Umbilical cord (tissue), 2 donors: ENCODE measurements around the gene LMNA. TPM values are rescaled to one million over a fixed set of nuclear protein-coding genes. Genes with fewer than 3 reads are reported as not detected.
"Not testable (repeated sequence)": the region's sequence is repeated elsewhere in the genome, so short reads cannot be mapped to it uniquely, and the experiment has no call there.

Source experiments
- DNase-seq: peaks from one replicate; pipeline ENCODE4 v3.0.0-alpha.2; 2015; ENCODE audit warnings: low spot score
- total RNA-seq: library from RNA; depleted of rRNA; stranded (reverse); fragments of >200 nt; gene quantifications from one replicate; pipeline ENCODE4 v1.2.3, GENCODE V29; 2014; ENCODE audit warnings: low replicate concordance; ENCODE audit not compliant: insufficient read depth

The LMNA gene
- 422 TPM for total RNA-seq

DNA sequence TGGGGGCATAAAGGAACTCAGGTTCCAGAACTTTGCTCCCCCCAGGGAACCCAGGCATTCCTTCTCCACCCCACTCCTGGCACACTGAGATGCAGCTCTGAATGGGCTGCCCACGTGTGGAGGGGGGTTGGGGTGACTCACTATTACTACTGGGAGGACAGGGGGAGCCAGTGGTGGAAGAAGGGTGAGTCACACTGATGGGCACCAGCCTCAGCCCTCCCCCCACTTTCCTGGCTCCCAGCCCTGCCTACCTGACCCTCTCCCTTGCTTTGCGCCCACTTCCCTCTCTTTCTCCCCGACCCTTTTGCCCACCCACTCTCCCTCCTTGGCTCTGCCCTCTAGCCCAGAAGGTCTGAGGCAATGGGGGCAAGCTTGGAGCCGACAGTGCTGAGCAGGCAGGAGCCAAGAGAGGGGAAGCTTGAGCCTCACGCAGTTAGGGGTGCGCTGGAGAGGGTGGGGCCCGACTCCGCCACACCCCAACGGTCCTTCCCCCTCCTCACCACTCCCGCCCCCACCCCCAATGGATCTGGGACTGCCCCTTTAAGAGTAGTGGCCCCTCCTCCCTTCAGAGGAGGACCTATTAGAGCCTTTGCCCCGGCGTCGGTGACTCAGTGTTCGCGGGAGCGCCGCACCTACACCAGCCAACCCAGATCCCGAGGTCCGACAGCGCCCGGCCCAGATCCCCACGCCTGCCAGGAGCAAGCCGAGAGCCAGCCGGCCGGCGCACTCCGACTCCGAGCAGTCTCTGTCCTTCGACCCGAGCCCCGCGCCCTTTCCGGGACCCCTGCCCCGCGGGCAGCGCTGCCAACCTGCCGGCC, at the start of gene LMNA:
Gene LMNA, plus strand, starts transcription at position 611 of the 818 bp plus-strand sequence. CDS start 208 bp downstream, outside the sequence.
- DNase-seq = peak; percentile 95

DNA sequence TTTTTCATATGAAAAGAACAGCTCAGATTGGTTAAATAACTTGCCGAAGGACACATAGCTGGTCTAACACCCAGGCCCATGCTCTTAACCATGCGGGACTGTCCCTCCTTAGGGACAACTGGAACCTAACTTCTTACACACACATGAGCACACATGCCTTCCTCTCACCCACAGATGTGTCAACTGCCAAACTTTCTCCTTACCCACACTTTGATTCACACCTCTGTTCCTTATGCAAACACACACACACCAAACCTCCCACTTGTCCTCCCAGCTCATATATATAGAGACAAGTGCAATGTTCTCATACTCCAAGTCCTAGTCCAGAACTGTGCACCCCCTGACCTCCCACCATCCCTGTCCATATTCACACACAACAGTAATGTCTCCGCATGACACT, 49.3 kb upstream of the LMNA start:
- DNase-seq = no peak

DNA sequence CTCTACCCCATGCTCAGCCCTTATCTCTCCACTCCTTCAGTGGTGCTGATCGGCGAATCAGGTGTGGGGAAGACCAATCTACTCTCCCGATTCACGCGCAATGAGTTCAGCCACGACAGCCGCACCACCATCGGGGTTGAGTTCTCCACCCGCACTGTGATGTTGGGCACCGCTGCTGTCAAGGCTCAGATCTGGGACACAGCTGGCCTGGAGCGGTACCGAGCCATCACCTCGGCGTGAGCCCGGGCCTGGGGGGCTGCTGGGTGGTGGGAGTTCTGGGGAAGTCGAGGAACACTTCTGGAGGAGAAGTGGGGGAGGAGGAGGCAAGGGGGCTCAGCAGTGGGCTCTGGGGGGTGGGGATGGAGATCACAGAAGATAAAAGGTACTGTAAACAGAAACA, 48.6 kb upstream of the LMNA start:
- DNase-seq = no peak

DNA sequence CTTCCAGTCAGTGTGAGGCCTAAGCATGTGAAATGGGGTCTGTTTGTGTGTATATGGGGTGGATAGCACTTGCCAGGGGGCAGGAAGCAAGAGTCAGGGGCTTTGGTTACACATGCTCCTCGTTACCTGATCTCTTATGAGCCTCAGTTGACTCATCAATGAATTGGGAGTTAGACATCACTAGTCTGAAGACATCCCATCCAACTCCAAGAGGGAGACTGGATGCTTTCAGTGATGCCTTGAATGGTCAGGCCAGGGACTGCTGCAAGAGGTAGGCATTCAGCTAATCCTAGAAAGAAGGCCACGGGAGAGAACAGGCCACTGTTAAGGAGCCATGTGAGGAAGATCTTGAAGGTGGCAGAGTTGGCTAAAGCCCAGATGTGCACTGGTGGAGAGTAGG, 47.2 kb upstream of the LMNA start:
- no peak for DNase-seq

DNA sequence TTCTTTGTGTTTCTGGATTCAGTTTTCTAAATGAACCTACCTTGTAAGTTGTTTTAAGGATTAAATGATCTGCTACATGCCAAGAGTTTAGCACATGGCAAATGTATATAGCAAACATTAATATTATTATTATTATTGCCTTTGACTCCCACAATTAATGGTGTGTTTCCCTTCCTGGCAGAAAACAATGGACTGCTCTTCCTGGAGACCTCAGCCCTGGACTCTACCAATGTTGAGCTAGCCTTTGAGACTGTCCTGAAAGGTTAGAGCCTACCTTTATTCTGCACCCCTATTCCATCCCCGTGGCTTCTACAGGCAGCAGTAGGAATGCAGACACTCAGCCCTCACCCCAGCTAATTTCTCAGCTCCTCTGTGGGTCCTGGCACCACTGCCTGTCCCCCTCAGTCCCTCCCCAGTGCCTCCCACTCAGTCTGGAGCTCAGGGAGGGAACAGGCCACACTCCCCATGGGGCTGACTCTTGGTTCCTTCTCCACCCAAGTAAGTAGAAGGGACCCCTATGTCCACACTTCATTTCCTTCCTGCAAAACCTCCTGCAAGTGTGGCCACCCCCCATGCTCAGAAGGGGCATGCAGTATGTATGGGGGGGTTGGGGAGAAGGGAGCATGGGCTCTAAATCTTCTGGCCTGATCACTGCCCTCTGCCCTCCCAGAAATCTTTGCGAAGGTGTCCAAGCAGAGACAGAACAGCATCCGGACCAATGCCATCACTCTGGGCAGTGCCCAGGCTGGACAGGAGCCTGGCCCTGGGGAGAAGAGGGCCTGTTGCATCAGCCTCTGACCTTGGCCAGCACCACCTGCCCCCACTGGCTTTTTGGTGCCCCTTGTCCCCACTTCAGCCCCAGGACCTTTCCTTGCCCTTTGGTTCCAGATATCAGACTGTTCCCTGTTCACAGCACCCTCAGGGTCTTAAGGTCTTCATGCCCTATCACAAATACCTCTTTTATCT, 44.7 kb upstream of the LMNA start:
- no peak for DNase-seq

DNA sequence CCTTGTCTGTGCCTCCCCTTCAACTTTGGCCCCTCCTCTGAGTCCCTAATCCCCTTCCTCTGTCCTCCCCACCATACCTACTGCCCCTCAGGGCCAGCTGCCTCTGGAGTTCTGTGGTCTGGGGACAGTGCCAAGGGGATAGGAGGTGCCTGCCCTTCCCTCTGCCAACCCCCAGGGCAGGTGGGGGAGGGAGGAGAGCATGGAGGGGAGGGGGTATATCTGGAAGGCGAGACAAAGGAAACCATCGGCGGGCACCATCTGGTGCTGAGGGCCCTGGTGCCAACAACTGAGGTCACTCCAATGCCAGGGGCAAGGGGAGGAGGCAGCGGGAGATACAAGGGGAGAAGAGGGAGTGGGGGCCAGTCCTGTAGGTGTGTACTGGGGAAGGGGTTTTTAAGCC, 44.0 kb upstream of the LMNA start:
- DNase-seq = no peak

DNA sequence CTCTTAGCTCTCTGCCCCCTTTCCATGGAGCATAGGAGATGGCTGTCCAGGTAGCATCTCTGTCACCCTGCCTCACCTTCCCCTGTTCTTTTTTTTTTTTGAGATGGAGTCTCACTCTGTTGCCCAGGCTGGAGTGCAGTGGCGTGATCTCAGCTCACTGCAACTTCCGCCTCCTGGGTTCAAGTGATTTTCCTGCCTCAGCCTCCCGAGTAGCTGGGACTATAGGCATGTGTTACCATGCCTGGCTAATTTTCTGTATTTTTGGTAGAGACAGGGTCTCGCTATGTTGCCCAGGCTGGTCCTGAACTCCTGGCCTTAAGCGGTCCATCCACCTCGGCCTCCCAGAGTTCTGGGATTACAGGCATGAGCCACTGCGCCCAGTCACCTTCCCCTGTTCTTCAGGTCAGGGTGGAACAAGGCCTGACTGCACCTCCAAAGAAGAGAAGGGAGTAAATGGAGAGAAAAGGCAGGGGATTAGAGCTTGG, 43.1 kb upstream of the LMNA start:
- not testable (repeated sequence) for DNase-seq

DNA sequence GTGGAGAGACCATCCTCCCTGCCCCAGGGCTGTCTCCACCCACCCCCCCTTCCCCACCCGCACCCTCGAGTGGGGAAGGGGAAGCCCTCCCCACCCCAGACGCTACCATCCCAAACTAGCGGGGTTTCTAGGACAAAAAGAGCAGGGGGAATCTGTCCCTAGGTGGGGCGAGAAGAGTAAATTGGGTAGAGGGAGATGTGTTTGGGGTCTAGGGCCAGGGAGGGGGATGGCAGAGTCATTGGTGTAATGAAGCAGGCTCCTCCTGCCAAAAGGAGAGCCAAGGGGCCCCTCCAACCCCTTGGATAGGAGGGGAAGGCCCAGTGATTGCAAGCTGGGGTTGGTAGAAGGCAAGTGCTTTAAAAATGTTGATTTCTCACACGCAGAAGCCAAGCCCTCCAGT, 42.3 kb upstream of the LMNA start:
- no peak for DNase-seq

DNA sequence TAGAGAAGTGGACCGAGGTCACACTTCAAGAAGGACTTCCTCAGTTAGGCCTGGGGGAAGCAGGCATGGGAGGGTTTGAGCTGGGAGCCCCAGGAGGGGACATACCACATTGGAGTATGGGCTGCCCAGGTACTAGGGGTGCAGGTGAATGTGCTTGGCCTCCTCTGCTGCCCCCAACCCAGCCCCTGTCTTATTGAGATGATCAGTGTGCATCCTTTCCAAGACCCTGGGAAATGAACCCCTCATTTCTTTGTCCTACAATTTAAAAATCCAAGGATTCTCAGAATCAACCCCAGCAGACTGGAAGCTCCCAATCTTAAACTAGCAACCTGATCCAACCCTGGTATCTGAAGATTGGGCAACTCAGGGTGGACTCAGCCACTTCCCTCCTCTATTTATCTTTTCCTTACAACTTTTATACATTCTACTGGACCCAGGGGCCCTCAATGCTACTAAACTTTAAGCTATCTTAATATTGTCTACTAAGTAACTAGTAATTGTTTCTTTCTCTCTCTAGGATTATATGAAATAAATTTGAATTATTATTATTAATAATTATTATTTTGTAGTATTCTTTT, 41.3 kb upstream of the LMNA start:
- no peak for DNase-seq

DNA sequence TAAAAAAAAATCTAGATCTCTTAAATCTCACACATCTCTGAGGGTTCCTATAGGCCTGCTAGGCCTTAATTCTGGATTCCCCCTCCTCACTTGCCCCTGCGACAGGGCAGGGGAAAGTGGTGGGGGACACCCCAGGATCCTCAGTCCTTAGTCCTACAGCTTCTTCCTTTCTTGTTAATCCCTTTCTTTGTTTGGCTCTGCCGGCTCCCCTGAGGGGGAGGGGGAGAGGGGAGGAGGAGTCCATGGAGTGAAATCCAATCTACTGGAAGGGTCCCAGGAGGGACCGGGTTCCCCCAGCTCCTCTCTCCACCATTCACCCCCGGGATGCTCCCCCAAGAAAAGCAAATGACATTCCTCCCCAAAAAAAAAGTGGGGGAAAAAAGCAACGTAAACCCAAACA, 40.8 kb upstream of the LMNA start:
- DNase-seq = no peak

DNA sequence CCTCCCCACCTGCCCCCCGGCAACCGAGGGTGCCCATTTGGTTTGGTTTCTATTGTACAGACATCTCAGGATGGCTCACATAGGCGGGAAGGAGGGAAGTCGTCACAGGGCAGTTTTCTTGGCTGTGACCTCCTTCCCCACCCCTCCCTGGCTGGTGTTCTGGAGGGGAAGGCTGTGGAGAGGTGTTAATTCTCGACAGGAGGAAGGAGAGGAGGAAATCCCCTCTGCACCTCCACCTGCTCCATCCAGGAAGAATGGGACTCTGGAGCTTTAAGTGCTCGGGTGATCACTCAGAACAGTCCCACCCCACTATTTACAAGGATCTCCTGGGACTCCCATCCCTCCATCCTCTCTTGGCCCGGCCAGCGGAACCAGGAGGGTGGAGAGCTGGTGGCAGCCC, 39.9 kb upstream of the LMNA start:
- DNase-seq = no peak

DNA sequence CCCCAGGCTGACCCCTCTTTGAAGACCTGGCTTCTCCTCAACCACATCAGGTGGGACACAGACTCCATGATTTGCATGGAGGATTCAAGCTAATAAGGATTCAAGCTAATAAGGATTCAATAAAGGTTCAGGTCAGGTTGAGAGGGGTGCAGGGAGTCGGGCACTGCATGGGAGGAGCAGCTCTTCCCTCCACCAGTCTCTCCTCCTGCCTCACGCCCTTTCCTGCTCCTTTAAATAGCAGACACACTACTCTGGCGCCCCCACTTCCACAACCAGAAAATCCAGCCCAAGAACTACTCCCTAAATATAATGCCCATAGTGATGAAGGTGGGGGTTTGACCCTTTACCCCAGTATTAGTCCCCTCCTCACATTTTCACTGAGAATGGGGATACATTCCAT, 39.3 kb upstream of the LMNA start:
- DNase-seq = no peak

DNA sequence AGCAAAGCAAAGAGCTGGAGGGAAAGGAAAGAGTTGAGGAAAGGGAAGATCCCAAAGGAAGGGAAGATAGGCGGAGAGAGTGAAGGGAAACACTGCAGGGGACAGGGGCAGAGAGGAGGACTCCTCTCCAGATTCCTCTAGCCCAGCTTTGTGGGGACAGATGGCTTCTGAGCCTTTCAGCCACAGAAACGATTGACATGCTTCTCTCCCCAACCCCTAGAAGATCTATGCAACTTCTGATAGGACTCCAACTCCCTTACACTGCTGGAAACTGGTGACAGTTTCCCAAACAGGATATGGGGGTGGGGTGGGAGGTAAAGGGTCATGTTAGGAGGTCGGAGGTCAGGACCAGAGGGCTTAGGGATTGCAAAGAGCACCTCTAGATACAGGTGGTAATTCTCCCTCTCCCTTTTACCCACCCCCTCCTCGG, 38.7 kb upstream of the LMNA start:
- no peak for DNase-seq

DNA sequence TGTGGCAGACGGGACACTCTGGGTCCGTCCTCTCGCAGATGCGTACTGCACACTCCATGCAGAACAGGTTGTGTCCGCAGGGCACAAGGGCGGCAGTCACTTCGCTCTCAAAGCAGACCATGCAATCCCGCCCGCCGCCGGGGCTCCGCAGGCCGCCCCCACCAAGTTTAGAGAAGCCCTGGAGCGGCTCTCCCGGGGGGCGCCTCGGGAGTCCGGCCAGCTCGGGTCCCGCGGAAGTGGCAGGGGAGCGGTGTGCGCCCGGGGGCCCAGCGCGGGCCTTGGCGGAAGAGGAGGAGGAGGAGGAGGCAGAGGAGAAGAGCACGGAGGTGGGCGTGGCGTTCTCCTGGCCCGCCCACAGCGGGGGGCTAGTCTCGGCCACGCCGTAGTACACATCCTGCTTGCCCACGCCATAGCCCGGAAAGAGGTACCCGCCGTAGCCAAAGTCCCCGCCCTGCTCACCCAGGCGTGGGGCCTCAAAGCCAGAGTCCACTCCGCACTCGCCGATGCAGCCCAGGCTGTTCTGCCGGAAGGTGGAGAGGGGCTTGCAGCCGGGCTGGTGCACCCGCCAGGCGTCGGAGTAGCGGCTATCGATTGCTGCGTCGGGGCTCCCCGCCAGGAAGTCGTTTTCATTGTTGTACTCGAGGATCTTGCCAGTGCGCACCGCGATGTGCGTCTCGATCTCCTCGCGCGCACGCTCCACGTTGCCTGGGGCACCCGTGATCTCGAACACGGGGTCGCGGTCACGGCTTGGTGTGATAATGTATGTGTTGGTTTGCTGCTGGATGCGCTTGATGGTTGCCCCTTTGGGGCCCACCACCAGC, 37.7 kb upstream of the LMNA start:
- DNase-seq = no peak

DNA sequence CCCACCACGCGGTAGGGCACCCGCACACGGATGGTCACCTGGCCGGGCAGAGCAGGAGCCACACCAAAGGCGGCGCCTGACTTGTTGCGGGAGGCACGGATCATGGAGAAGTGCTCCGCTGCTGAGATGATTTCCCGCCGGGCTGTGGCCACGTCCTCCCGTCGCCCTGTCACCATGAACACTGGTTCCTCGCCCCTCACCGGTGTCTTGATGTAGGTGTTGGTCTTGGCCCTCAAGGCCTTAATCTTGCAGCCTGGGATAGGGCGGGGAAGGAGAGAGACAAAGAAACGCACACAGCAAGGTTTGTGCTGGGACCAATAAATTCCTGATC, 37.1 kb upstream of the LMNA start:
- no peak for DNase-seq

DNA sequence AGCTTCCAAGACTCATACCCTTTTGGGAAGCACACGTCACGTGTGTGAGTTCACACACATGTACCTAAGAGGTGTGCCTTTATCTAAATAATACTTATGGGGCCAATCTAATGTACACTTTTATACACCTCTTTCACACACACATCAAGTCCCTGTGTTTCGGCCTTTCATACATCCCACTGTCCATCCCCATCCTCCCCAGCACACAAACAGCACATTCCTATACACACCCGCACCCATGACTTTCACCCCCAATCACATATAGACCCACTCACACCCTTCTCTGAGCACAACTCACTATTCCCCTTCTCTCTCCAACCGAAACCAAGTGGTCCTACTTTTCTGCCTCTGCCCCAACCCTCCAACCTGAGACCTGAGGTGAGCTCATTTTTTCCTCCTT, 35.8 kb upstream of the LMNA start:
- no peak for DNase-seq

DNA sequence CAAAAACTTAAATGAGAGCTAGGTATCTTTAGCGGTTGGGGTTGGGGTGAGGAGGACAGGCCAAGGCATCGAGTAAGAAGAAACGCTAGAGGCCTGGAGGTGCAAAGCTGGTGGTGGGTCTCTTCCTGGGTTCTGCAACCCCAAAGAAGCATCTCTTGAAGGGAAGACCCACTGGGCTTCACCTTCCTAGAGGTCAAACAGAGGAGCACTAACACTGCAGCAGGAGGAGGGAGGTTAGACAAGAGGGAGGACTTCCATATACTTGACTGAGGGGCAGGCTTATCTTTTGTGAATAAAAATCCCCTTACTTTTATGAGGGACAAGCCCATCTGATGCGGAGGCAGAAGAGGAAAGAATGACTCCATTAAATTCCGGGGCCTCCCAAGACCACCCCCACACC, 34.7 kb upstream of the LMNA start:
- no peak for DNase-seq

DNA sequence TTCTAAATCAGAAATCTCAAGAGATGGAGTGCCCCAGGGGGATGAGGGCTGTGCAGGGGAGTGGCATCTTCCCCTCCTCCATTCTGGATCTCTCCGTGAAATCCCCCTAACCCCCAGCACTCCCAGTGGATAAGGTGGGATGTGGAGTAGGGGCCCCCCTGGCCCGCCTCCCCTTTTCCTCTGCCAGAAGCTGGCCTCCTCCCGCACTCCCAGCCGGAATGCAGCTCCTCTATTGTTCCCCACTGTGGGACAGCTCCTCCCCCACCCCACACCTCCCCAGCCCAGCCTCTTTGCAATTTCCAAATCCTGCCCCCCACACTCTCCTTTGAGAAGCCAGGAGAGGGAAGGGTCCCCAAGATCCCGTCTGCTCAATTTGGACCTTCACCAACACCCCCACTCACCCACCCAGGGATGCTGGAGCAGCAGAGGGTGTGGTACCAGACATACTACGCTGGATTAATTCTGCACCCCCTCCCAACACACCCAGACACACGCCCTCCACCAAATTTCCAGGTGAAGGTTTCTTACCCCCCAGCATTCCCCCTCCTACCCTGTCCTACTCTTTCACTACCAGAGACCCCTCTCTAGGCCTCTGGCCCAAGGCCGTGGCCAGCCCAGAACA, 34.2 kb upstream of the LMNA start:
- no peak for DNase-seq

DNA sequence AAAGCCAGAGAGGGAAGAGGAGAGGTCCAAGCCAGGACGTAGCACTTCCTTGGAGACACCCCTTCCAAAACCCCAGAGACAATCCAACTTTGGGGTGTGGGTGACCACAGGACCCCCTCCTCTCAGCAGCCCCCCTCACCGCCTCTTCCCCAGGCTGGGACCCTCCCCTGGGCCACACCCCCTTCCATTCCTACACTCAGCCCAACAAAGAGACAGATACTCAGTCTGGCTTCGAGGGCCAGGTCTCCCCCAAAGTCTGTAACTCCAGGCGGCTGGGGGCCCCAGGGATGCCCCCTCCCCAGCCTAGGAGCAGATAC, 33.7 kb upstream of the LMNA start:
- DNase-seq = no peak

DNA sequence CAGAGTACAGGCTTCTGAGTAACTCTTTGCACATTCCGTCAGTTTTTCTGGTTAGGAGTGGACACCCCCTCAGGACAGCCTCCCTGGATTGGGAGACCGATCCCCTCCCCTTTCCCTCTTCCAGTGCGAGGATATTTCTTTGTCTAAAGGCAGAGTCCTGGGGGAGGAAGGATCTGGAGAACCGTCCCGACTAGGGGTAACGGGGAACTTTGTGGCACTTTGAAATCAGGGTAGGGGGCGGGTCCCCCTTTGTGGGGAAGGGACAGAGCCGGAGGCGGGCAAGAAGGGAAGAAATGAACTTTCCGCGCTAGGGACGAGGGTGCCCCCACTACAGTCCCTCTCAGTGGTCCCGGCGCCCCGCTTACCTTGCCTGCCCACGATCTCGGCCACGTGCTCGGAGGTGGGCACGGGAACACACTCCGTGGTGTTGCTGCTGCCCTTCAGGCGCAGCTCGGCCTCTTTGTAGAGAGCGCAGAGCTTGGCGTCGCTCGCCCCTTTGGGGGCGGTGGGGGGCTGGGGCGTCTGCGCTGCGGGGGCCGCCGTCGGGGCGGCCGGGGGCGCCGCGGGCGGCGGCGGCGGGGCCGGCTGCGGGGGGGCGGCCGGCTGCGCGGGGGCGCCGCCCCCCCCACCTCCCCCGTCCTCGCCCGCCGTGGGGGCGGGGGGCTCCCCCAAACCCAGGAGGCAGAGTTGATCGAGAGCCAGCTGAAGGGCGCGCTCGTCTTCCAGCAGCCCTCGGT, 33.2 kb upstream of the LMNA start:
- DNase-seq = peak; percentile 47
